A549 (cell line): ENCODE measurements around the gene XPR1. TPM values are rescaled to one million over a fixed set of nuclear protein-coding genes. Genes with fewer than 3 reads are reported as not detected.

ENCODE experiments used
- ATAC-seq, 2 experiments: fragments of 200-7000 bp in 1 of 2; fragments of >200 bp in 1 of 2; cut with Nextera tagmentation in 1 of 2; cut with Tn5 transposase in 1 of 2; 3 replicates each; pipeline versions ENCODE4 v1.8.0 to v1.9.1; 2018 to 2020; ENCODE audit warnings: mild to moderate bottlenecking in 1 of 2, moderate library complexity in 1 of 2
- CTCF ChIA-PET: fragments of 300-600 bp; sonication (Branson Sonifier 250); formaldehyde crosslinking; extraction: SDS; loops from one replicate; lab custom pipeline; 2021; ENCODE audit warnings: antibody characterized with exemption, inconsistent platforms; lab: Yijun Ruan, JAX
- POLR2A ChIA-PET: fragments of 350-600 bp; formaldehyde crosslinking; extraction: SDS; loops from one replicate; lab custom pipeline; 2021; ENCODE audit warnings: antibody characterized with exemption, inconsistent platforms; lab: Yijun Ruan, JAX
- DNase-seq, 2 experiments: peaks; one replicate each; pipeline versions ENCODE4 v3.0.0 to v3.0.0-alpha.2; 2011 to 2016; ENCODE audit warnings: low read depth in 1 of 2, low spot score in 1 of 2
- FAIRE-seq: peaks from 2 replicates; lab custom pipeline; 2011; peaks lifted over from hg19 to GRCh38; lab: Jason Lieb, UNC
- H3K27ac ChIP-seq, 2 experiments: fragments of >200 bp; sonication (Bioruptor Twin); formaldehyde crosslinking; 3 replicates each; pipeline ENCODE4 v1.5.1; 2016 to 2017
- H3K4me1 ChIP-seq: fragments of >200 bp; sonication (Bioruptor Twin); formaldehyde crosslinking; 3 replicates; pipeline ENCODE4 v1.6.1; 2016
- H3K4me2 ChIP-seq: fragments of >200 bp; sonication (Bioruptor Twin); formaldehyde crosslinking; 3 replicates; pipeline ENCODE4 v1.6.1; 2016
- H3K4me3 ChIP-seq: fragments of >200 bp; sonication (Bioruptor Twin); formaldehyde crosslinking; 3 replicates; pipeline ENCODE4 v1.5.1; 2016
- H3K9me3 ChIP-seq: fragments of >200 bp; sonication (Bioruptor Twin); formaldehyde crosslinking; 3 replicates; pipeline ENCODE4 v1.6.1; 2016
- BCL3 ChIP-seq: fragments of >200 bp; sonication (Bioruptor Twin); formaldehyde crosslinking; IDR thresholded peaks from 3 replicates; pipeline ENCODE4 v1.6.1; 2016
- CEBPB ChIP-seq, 2 experiments: fragments of >200 bp in 1 of 2; sonication (Bioruptor Twin) in 1 of 2; formaldehyde crosslinking in 1 of 2; IDR thresholded peaks; 2 replicates each; pipeline ENCODE4 v1.6.1; 2012 to 2016
- CHD4 ChIP-seq: fragments of 200-600 bp; sonication (generic); IDR thresholded peaks from 2 replicates; pipeline ENCODE4 v1.6.1; 2016; ENCODE audit warnings: antibody characterized with exemption, mild to moderate bottlenecking, borderline replicate concordance
- CTCF ChIP-seq: fragments of >200 bp; sonication (Bioruptor Twin); formaldehyde crosslinking; IDR thresholded peaks from 3 replicates; pipeline ENCODE4 v1.5.1; 2016
- EHF ChIP-seq: fragments of 250-450 bp; sonication (Bioruptor Pico); IDR thresholded peaks from 2 replicates; pipeline ENCODE4 v1.5.0; 2020; ENCODE audit warnings: mild to moderate bottlenecking
- EP300 ChIP-seq, 2 experiments: fragments of >200 bp; sonication (Bioruptor Twin); formaldehyde crosslinking; IDR thresholded peaks; 2 replicates in 1 of 2; 3 replicates in 1 of 2; pipeline ENCODE4 v1.6.1; 2016 to 2017
- HMGXB4 ChIP-seq: fragments of 250-450 bp; sonication (Bioruptor Pico); IDR thresholded peaks from 2 replicates; pipeline ENCODE4 v1.5.0; 2021; ENCODE audit warnings: mild to moderate bottlenecking, moderate library complexity, borderline replicate concordance
- HOXB13 ChIP-seq: fragments of 250-450 bp; sonication (Bioruptor Pico); IDR thresholded peaks from 2 replicates; pipeline ENCODE4 v1.5.0; 2020; ENCODE audit warnings: low read depth, mild to moderate bottlenecking, moderate library complexity
- HOXB5 ChIP-seq: fragments of 250-450 bp; sonication (Bioruptor Pico); IDR thresholded peaks from 2 replicates; pipeline ENCODE4 v1.5.0; 2020; ENCODE audit warnings: mild to moderate bottlenecking, moderate library complexity
- KDM5A ChIP-seq: fragments of 200-600 bp; sonication (generic); IDR thresholded peaks from 2 replicates; pipeline ENCODE4 v1.6.1; 2016; ENCODE audit warnings: antibody characterized with exemption, mild to moderate bottlenecking
- MAZ ChIP-seq: fragments of 150-350 bp; IDR thresholded peaks from 2 replicates; pipeline ENCODE4 v1.6.1; 2014; ENCODE audit warnings: antibody characterized with exemption, low read depth, low read length, borderline replicate concordance
- NPAS2 ChIP-seq: fragments of 250-450 bp; sonication (Bioruptor Pico); IDR thresholded peaks from 2 replicates; pipeline ENCODE4 v1.8.0; 2022; ENCODE audit warnings: mild to moderate bottlenecking, moderate library complexity, borderline replicate concordance
- NR3C1 ChIP-seq: fragments of >200 bp; sonication (Bioruptor Twin); formaldehyde crosslinking; IDR thresholded peaks from 3 replicates; pipeline ENCODE4 v1.6.1; 2017
- POLR2A ChIP-seq: IDR thresholded peaks from 2 replicates; pipeline ENCODE4 v1.6.1; 2012; ENCODE audit warnings: mild to moderate bottlenecking, low read length
- POLR2AphosphoS2 ChIP-seq: conservative IDR thresholded peaks from 2 replicates; pipeline ENCODE4 v1.6.1; 2012; ENCODE audit warnings: low read length, improper control_type of control experiment, inconsistent platforms
- RAD21 ChIP-seq, 2 experiments: fragments of >200 bp in 1 of 2; sonication (Bioruptor Twin) in 1 of 2; formaldehyde crosslinking in 1 of 2; IDR thresholded peaks in 1 of 2; conservative IDR thresholded peaks in 1 of 2; 2 replicates in 1 of 2; 3 replicates in 1 of 2; pipeline ENCODE4 v1.6.1; 2012 to 2018; ENCODE audit warnings: inconsistent platforms in 1 of 2
- REST ChIP-seq: fragments of 200-600 bp; sonication (generic); IDR thresholded peaks from 2 replicates; pipeline ENCODE4 v1.6.1; 2016; ENCODE audit warnings: antibody characterized with exemption, mild to moderate bottlenecking, moderate library complexity
- RFX5 ChIP-seq: fragments of 450-650 bp; IDR thresholded peaks from 2 replicates; pipeline ENCODE4 v1.7.1; 2014; ENCODE audit warnings: antibody characterized with exemption, mild to moderate bottlenecking, moderate library complexity
- SMC3 ChIP-seq: fragments of >200 bp; sonication (Bioruptor Twin); formaldehyde crosslinking; IDR thresholded peaks from 3 replicates; pipeline ENCODE4 v1.6.1; 2018; ENCODE audit warnings: inconsistent platforms
- SREBF2 ChIP-seq: fragments of 450-650 bp; IDR thresholded peaks from 2 replicates; pipeline ENCODE4 v1.6.1; 2014; ENCODE audit warnings: mild to moderate bottlenecking, moderate library complexity
- TFCP2L1 ChIP-seq: fragments of 250-450 bp; sonication (Bioruptor Pico); IDR thresholded peaks from 2 replicates; pipeline ENCODE4 v1.5.0; 2021; ENCODE audit warnings: mild to moderate bottlenecking
- ZSCAN20 ChIP-seq: fragments of 250-450 bp; sonication (Bioruptor Pico); IDR thresholded peaks from 2 replicates; pipeline ENCODE4 v1.8.0; 2022; ENCODE audit warnings: mild to moderate bottlenecking, moderate library complexity
- WGBS: methylation state at CpG from one replicate; pipeline ENCODE4 v1.1.6; 2017; ENCODE audit errors: missing lambda C conversion rate; 5-methylcytosine and 5-hydroxymethylcytosine counted together
- polyA plus RNA-seq, 4 experiments: library from polyadenylated mRNA; depleted of rRNA in 3 of 4; stranded (reverse); fragments of >200 nt; fragmentation: RNase III in 1 of 4; extraction: RNeasy Plus Mini Kit Qiagen cat#74134 plus additional on column Dnase treatment in 1 of 4; gene quantifications; 2 replicates in 3 of 4; 3 replicates in 1 of 4; pipeline ENCODE4 v1.2.3, GENCODE V29; 2011 to 2017

Gene XPR1
- polyA plus RNA-seq, 2 of the 4 experiments (the other 2 are of a cell fraction) = 37.5 to 86.1 TPM

GRCh38 chr1:180646547-180646946, 14.7 kb downstream of the XPR1 start:
- no peak overlapping the region for H3K4me3 ChIP-seq
- 98% methylated on average over 4 of the region's 4 CpGs for WGBS
- CTCF ChIA-PET = interaction anchor here (0.6 to 2.6 kb wide), 7 partner anchors 10 to 515 kb away, joined by 3 to 7 read pairs (median 4); partner anchors contain the start of gene XPR1
- no peak for ATAC-seq
- TF ChIP-seq TFCP2L1 (CRISPR knock-in tag) (no peak), POLR2A (no peak), MAZ (no peak), KDM5A (no peak), NR3C1 (no peak), HOXB13 (CRISPR knock-in tag) (no peak), POLR2AphosphoS2 (no peak), EHF (no peak), SREBF2 (no peak), EP300 (IDR thresholded peaks at IDR 0.05) (no peak), CTCF (no peak), NPAS2 (CRISPR knock-in tag) (no peak), ZSCAN20 (CRISPR knock-in tag) (no peak), HMGXB4 (no peak), CEBPB (IDR thresholded peaks at IDR 0.05) (no peak), RAD21 (conservative IDR thresholded peaks at IDR 0.05 in 1 of 2, IDR thresholded peaks at IDR 0.05 in 1 of 2) (no peak), HOXB5 (CRISPR knock-in tag) (no peak)
- TF ChIP-seq, all 56 proteins: peak for 0
- Histone ChIP-seq H3K9me3 (no peaks in the 10 kb centered on the region), H3K27ac (no peak overlapping the region), H3K4me1 (peaks cover 10% of the 10 kb centered on the region; the same call in 2 of the 3 replicates), H3K4me2 (no peak overlapping the region)
- POLR2A ChIA-PET = no interaction called here
- DNase-seq = no peak
- FAIRE-seq = no peak

GRCh38 chr1:180652792-180653191, 21.0 kb downstream of the XPR1 start:
- no peak overlapping the region for H3K4me3 ChIP-seq
- H3K9me3 ChIP-seq = peaks cover 11% of the 10 kb centered on the region; the same call in 2 of the 3 replicates
- DNase-seq (no peak), ATAC-seq (no peak), FAIRE-seq (no peak)
- TF ChIP-seq CHD4 (no peak), RFX5 (no peak), SMC3 (no peak), BCL3 (no peak), SREBF2 (no peak), REST (no peak)
- H3K4me1 ChIP-seq = no peaks in the 10 kb centered on the region
- no peak overlapping the region for H3K27ac ChIP-seq
- CTCF ChIA-PET = interaction anchor here (1.0 to 1.6 kb wide), 2 partner anchors 16 to 229 kb away, joined by 3 to 4 read pairs; no protein-coding TSS in a partner anchor
- WGBS = 84% methylated on average over 2 of the region's 2 CpGs
- H3K4me2 ChIP-seq = no peak overlapping the region
- POLR2A ChIA-PET = no interaction called here
